IMR-90 (cell line): ENCODE results near the gene UBE2N. TPM values are rescaled to one million over a fixed set of nuclear protein-coding genes. Genes with fewer than 3 reads are reported as not detected.
A peak's percentile ranks its signal among the peaks of the same experiment; 100 is the strongest.

Source experiments
- ATAC-seq: fragments of 200-7000 bp; cut with Tn5 transposase; 2 replicates; pipeline ENCODE4 v1.9.1; 2020; ENCODE audit warnings: low read depth, mild to moderate bottlenecking, moderate library complexity
- BruUV-seq: library from RNA; stranded (reverse); fragments of 400-500 nt; replicated peaks from 2 replicates; lab custom pipeline; 2021; lab: Mats Ljungman, UMichigan
- CTCF ChIA-PET: fragments of 300-600 bp; formaldehyde crosslinking; extraction: SDS; loops from one replicate; lab custom pipeline; 2021; ENCODE audit warnings: antibody characterized with exemption; lab: Yijun Ruan, JAX
- POLR2A ChIA-PET: fragments of 300-600 bp; sonication (Branson Sonifier 250); formaldehyde crosslinking; loops from one replicate; lab custom pipeline; 2022; ENCODE audit warnings: antibody characterized with exemption; ENCODE audit not compliant: unreplicated experiment; lab: Charles Lee
- DNase-seq: peaks from one replicate; pipeline ENCODE4 v3.0.0; 2013
- H2AFZ ChIP-seq: replicated peaks from 2 replicates; pipeline ENCODE3; 2013; ENCODE audit warnings: low read length, mild to moderate bottlenecking; ENCODE audit not compliant: poor library complexity
- H2AK5ac ChIP-seq: 2 replicates; pipeline ENCODE4 v1.6.1; 2013; ENCODE audit warnings: low read depth, low read length, inconsistent platforms
- H2AK9ac ChIP-seq: replicated peaks from 2 replicates; pipeline ENCODE3; 2013; ENCODE audit warnings: mild to moderate bottlenecking, low read depth, low read length, moderate library complexity; ENCODE audit not compliant: poor library complexity
- H2BK120ac ChIP-seq: 2 replicates; pipeline ENCODE4 v1.6.1; 2013; ENCODE audit warnings: low read depth, low read length, inconsistent platforms
- H2BK15ac ChIP-seq: 3 replicates; pipeline ENCODE4 v1.6.1; 2013; ENCODE audit warnings: low read depth, low read length, inconsistent platforms
- H2BK20ac ChIP-seq: 2 replicates; pipeline ENCODE4 v1.6.1; 2013; ENCODE audit warnings: low read depth, mild to moderate bottlenecking, inconsistent platforms, low read length, moderate library complexity
- H2BK5ac ChIP-seq: 2 replicates; pipeline ENCODE4 v1.6.1; 2013; ENCODE audit warnings: mild to moderate bottlenecking, low read depth, low read length, inconsistent platforms; ENCODE audit not compliant: poor library complexity, severe bottlenecking
- H3K14ac ChIP-seq: replicated peaks from 2 replicates; pipeline ENCODE4 v1.6.1; 2013; ENCODE audit warnings: low read depth, low read length, inconsistent platforms
- H3K18ac ChIP-seq: 2 replicates; pipeline ENCODE4 v1.6.1; 2013; ENCODE audit warnings: low read depth, low read length, control low read depth
- H3K23ac ChIP-seq: 2 replicates; pipeline ENCODE4 v1.6.1; 2013; ENCODE audit warnings: low read depth, low read length, inconsistent platforms
- H3K27ac ChIP-seq: 2 replicates; pipeline ENCODE4 v1.5.1; 2013; ENCODE audit warnings: mild to moderate bottlenecking, control low read depth, low read length; ENCODE audit not compliant: insufficient read depth
- H3K27me3 ChIP-seq: 2 replicates; pipeline ENCODE4 v1.6.1; 2013; ENCODE audit warnings: low read length; ENCODE audit not compliant: control insufficient read depth, insufficient read depth
- H3K36me3 ChIP-seq: 2 replicates; pipeline ENCODE4 v1.6.1; 2013; ENCODE audit warnings: low read length, mixed read lengths; ENCODE audit not compliant: control insufficient read depth, insufficient read depth
- H3K4ac ChIP-seq: 2 replicates; pipeline ENCODE4 v1.6.1; 2013; ENCODE audit warnings: low read depth, low read length, inconsistent platforms
- H3K4me1 ChIP-seq: 2 replicates; pipeline ENCODE4 v1.6.1; 2013; ENCODE audit warnings: low read length, mixed read lengths; ENCODE audit not compliant: control insufficient read depth, insufficient read depth
- H3K4me2 ChIP-seq: 2 replicates; pipeline ENCODE4 v1.6.1; 2013; ENCODE audit warnings: low read depth, mild to moderate bottlenecking, control low read depth, low read length, moderate library complexity
- H3K4me3 ChIP-seq: 2 replicates; pipeline ENCODE4 v1.5.1; 2013; ENCODE audit warnings: low read depth, mild to moderate bottlenecking, control low read depth, low read length, moderate library complexity; ENCODE audit not compliant: insufficient read depth
- H3K56ac ChIP-seq: 2 replicates; pipeline ENCODE4 v1.6.1; 2013; ENCODE audit warnings: low read length, inconsistent platforms; ENCODE audit not compliant: insufficient read depth; ENCODE audit errors: extremely low read depth
- H3K79me1 ChIP-seq, 2 experiments: 2 replicates each; pipeline ENCODE4 v1.6.1; 2013; ENCODE audit warnings: low read length in 2 of 2, inconsistent platforms in 1 of 2, low read depth in 1 of 2
- H3K9ac ChIP-seq: 2 replicates; pipeline ENCODE4 v1.6.1; 2013; ENCODE audit warnings: low read depth, low read length, control low read depth
- H3K9me1 ChIP-seq: 2 replicates; pipeline ENCODE4 v1.6.1; 2013; ENCODE audit warnings: low read length, inconsistent platforms; ENCODE audit not compliant: insufficient read depth
- H3K9me3 ChIP-seq: 2 replicates; pipeline ENCODE4 v1.6.1; 2013; ENCODE audit warnings: low read length; ENCODE audit not compliant: control insufficient read depth, insufficient read depth
- H4K20me1 ChIP-seq: 2 replicates; pipeline ENCODE4 v1.6.1; 2013; ENCODE audit warnings: low read length, inconsistent platforms; ENCODE audit not compliant: insufficient read depth
- H4K5ac ChIP-seq: 2 replicates; pipeline ENCODE4 v1.6.1; 2013; ENCODE audit warnings: mild to moderate bottlenecking, low read depth, low read length, control low read depth
- H4K8ac ChIP-seq, 2 experiments: 2 replicates each; pipeline ENCODE4 v1.6.1; 2013; ENCODE audit warnings: low read depth in 2 of 2, low read length in 2 of 2, control low read depth in 1 of 2, inconsistent platforms in 1 of 2
- H4K91ac ChIP-seq: 2 replicates; pipeline ENCODE4 v1.6.1; 2013; ENCODE audit warnings: low read depth, low read length, inconsistent platforms; ENCODE audit not compliant: insufficient read depth
- CEBPB ChIP-seq: IDR thresholded peaks from 2 replicates; pipeline ENCODE4 v1.6.1; 2012; ENCODE audit warnings: low read depth, low read length, improper control_type of control experiment
- CHD1 ChIP-seq: IDR thresholded peaks from 2 replicates; pipeline ENCODE4 v1.6.1; 2012; ENCODE audit warnings: low read depth, low read length, improper control_type of control experiment
- ELK1 ChIP-seq: fragments of 150-350 bp; IDR thresholded peaks from 2 replicates; pipeline ENCODE4 v1.6.1; 2016; ENCODE audit warnings: low read depth, mild to moderate bottlenecking, low read length, moderate library complexity, borderline replicate concordance
- FOS ChIP-seq: fragments of 150-350 bp; IDR thresholded peaks from 2 replicates; pipeline ENCODE4 v1.6.1; 2016; ENCODE audit warnings: low read depth, low read length
- MAZ ChIP-seq: IDR thresholded peaks from 2 replicates; pipeline ENCODE4 v1.6.1; 2012; ENCODE audit warnings: low read depth, mild to moderate bottlenecking, low read length, improper control_type of control experiment, moderate library complexity, borderline replicate concordance
- MXI1 ChIP-seq: IDR thresholded peaks from 2 replicates; pipeline ENCODE4 v1.6.1; 2012; ENCODE audit warnings: low read depth, mild to moderate bottlenecking, low read length, moderate library complexity, borderline replicate concordance
- NFE2L2 ChIP-seq: fragments of 150-350 bp; IDR thresholded peaks from 2 replicates; pipeline ENCODE4 v1.6.1; 2016; ENCODE audit warnings: low read depth, mild to moderate bottlenecking, low read length
- RCOR1 ChIP-seq: IDR thresholded peaks from 2 replicates; pipeline ENCODE4 v1.6.1; 2012; ENCODE audit warnings: mild to moderate bottlenecking, low read length, improper control_type of control experiment; ENCODE audit not compliant: insufficient replicate concordance
- RFX5 ChIP-seq: IDR thresholded peaks from 2 replicates; pipeline ENCODE4 v1.8.0; 2012; ENCODE audit warnings: low read depth, mild to moderate bottlenecking, low read length, moderate library complexity
- WGBS, 2 experiments: methylation state at CpG; one replicate each; pipeline versions ENCODE4 v1.1.5 to v1.1.7; 2013; ENCODE audit warnings: missing lambda C conversion rate in 2 of 2; ENCODE audit not compliant: insufficient read length in 1 of 2; ENCODE audit errors: extremely low coverage in 2 of 2; 5-methylcytosine and 5-hydroxymethylcytosine counted together
- dilution Hi-C: fragments of 300-500 bp; cut with HindIII; formaldehyde crosslinking; loops from one replicate; pipeline ENCODE4 v1.14.3; 2018; ENCODE audit warnings: low sequenced_read_pairs; ENCODE audit not compliant: unreplicated experiment
- in situ Hi-C: fragments of 300-500 bp; cut with MboI; formaldehyde crosslinking; loops from 3 replicates; pipeline ENCODE4 v1.14.3; 2019; ENCODE audit warnings: low sequenced_read_pairs, inconsistent platforms, mixed read lengths
- intact Hi-C: fragments of 100-400 bp; cut with micrococcal nuclease; formaldehyde crosslinking; loops from 2 replicates; pipeline ENCODE4 v1.10.0; 2022
- polyA plus RNA-seq, 3 experiments: library from polyadenylated mRNA; depleted of rRNA; stranded (reverse); fragments of >200 nt; gene quantifications; 2 replicates each; pipeline ENCODE4 v1.2.3, GENCODE V29; 2012; ENCODE audit warnings: low replicate concordance in 1 of 3
- total RNA-seq: library from RNA; depleted of rRNA; stranded (reverse); fragments of >200 nt; gene quantifications from 2 replicates; pipeline ENCODE4 v1.2.3, GENCODE V29; 2012
- TF ChIP-seq, protein P1 (sequence below): conservative IDR thresholded peaks from 2 replicates; pipeline ENCODE4 v1.5.1; 2012; ENCODE audit warnings: mild to moderate bottlenecking, low read depth, low read length, improper control_type of control experiment

UBE2N gene
- total and polyA plus RNA-seq, 2 of the 4 experiments (the other 2 are of a cell fraction), result 64.5 to 103 TPM

DNA sequence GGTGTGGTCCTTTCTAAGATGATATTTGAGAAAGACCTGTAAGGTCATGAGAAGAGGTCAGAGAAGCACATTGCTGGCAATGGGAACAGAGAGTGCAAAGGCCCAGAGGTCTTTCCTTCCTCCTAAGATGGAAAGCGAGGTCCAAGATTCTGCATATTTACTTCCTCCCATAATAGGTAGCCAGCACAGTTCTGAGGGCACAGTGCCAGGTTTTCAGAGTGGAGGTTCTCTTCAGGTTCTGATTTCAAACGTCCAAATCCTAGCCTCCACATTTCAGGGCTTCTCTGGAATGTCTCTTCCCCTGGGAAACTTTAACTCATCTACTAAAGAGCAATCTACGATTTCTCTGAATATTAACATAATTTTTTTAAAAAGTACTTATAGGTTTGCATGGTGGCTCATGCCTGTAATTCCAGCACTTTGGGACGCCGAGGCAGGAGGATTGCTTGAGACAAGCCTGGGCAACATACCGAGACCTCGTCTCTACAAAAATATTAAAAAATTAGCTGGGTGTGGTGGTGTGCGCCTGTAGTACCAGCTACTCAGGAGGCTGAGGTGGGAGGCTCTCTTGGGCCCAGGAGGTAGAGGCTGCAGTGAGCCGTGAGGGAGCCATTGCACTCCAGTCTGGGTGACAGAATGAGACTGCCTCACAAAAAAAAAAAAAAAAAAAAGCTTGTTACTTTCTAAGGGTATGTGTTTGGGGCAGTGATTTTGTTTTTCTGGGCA, 25.0 kb upstream of the UBE2N start:
- H4K20me1 ChIP-seq, result no peaks in the 10 kb centered on the region
- no peaks in the 10 kb centered on the region for H3K4me1 ChIP-seq
- H2BK20ac ChIP-seq, result no peak overlapping the region
- no TSS peak for BruUV-seq
- H3K36me3 ChIP-seq, result peaks cover 2% of the 10 kb centered on the region; the same call in 1 of the 2 replicates
- H4K91ac ChIP-seq, result no peak overlapping the region
- peak overlapping the region; percentile 79 to 90; a peak in 3 of 4 replicates for H4K8ac ChIP-seq
- dilution Hi-C loops, result no loop called here
- TF ChIP-seq, protein P1, sequence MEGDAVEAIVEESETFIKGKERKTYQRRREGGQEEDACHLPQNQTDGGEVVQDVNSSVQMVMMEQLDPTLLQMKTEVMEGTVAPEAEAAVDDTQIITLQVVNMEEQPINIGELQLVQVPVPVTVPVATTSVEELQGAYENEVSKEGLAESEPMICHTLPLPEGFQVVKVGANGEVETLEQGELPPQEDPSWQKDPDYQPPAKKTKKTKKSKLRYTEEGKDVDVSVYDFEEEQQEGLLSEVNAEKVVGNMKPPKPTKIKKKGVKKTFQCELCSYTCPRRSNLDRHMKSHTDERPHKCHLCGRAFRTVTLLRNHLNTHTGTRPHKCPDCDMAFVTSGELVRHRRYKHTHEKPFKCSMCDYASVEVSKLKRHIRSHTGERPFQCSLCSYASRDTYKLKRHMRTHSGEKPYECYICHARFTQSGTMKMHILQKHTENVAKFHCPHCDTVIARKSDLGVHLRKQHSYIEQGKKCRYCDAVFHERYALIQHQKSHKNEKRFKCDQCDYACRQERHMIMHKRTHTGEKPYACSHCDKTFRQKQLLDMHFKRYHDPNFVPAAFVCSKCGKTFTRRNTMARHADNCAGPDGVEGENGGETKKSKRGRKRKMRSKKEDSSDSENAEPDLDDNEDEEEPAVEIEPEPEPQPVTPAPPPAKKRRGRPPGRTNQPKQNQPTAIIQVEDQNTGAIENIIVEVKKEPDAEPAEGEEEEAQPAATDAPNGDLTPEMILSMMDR, result no peak
- no peak for TF ChIP-seq MAZ
- no peak for TF ChIP-seq RCOR1
- no peak for TF ChIP-seq CHD1
- no peak for TF ChIP-seq ELK1
- TF ChIP-seq FOS, result no peak
- TF ChIP-seq CEBPB, result no peak
- no peak for TF ChIP-seq MXI1
- TF ChIP-seq NFE2L2, result no peak
- no peak for TF ChIP-seq RFX5
- no peak overlapping the region for H2AK5ac ChIP-seq
- H3K18ac ChIP-seq, result no peak overlapping the region
- H2BK5ac ChIP-seq, result no peak overlapping the region
- no peak overlapping the region for H3K4me2 ChIP-seq
- no peak overlapping the region for H2BK120ac ChIP-seq
- H3K9me1 ChIP-seq, result no peaks in the 10 kb centered on the region
- ChIA-PET POLR2A (no interaction called here), CTCF (interaction anchor here (0.6 to 1.1 kb wide), 3 partner anchors 13 to 328 kb away, joined by 3 to 6 read pairs (median 4); no protein-coding TSS in a partner anchor)
- H3K27me3 ChIP-seq, result no peaks in the 10 kb centered on the region
- H3K56ac ChIP-seq, result no peak overlapping the region
- ATAC-seq (no peak), DNase-seq (no peak)
- no peaks in the 10 kb centered on the region for H3K9me3 ChIP-seq
- no peak overlapping the region for H3K27ac ChIP-seq
- no peak overlapping the region for H2BK15ac ChIP-seq
- H2AK9ac ChIP-seq, result no peak overlapping the region
- peak overlapping the region; percentile 100 for H2AFZ ChIP-seq
- H3K4ac ChIP-seq, result no peak overlapping the region
- no peak overlapping the region for H3K14ac ChIP-seq
- no peak overlapping the region for H3K4me3 ChIP-seq
- intact Hi-C loops, result no loop called here
- H3K79me1 ChIP-seq, result peaks cover 10 to 37% of the 10 kb centered on the region in 2 experiments; a peak in 3 of 4 replicates
- H3K9ac ChIP-seq, result no peak overlapping the region
- no CpG with 5 or more reads among the region's 9 CpGs for WGBS, 2 experiments
- H4K5ac ChIP-seq, result 0 out of 2 replicates have a peak overlapping the region, but pooled peaks have one; percentile 47
- in situ Hi-C loops, result no loop called here
- no peak overlapping the region for H3K23ac ChIP-seq
